Lower leg skin (tissue), 3 donors: ENCODE results near the gene CAMK2A.

Experiments used
- POLR2A ChIP-seq, 2 donors: fragments of 450-650 bp; IDR thresholded peaks; one replicate each; pipeline ENCODE4 v1.6.1; 2016 to 2017; ENCODE audit warnings: antibody characterized with exemption in 2 of 2, mild to moderate bottlenecking in 1 of 2, moderate library complexity in 1 of 2
- TF ChIP-seq, protein P1 (sequence below), 3 donors: fragments of 450-650 bp; IDR thresholded peaks; one replicate each; pipeline ENCODE4 v1.5.1; 2016; ENCODE audit warnings: antibody characterized with exemption in 3 of 3, mild to moderate bottlenecking in 3 of 3, moderate library complexity in 2 of 3

DNA sequence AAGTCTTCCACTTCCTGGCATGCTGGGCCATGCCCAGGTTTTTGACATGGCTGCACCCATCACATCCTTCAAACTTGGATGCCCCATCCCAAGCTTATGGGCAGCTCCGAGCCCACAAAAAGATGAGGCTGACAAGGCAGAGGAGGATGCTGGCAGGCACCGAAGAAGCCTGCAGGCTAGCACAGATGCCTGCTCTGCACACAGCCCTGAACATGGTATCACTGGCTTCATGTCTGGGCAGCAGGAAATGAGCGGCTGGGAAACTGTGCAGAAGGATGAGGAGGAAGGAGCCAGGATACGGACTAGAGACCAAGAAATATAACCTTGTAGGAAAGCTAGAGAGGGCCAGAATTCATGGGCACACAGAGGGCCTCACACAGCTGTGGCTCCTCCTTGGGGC lies 14.8 kb downstream of the CAMK2A start:
- TF ChIP-seq, protein P1, sequence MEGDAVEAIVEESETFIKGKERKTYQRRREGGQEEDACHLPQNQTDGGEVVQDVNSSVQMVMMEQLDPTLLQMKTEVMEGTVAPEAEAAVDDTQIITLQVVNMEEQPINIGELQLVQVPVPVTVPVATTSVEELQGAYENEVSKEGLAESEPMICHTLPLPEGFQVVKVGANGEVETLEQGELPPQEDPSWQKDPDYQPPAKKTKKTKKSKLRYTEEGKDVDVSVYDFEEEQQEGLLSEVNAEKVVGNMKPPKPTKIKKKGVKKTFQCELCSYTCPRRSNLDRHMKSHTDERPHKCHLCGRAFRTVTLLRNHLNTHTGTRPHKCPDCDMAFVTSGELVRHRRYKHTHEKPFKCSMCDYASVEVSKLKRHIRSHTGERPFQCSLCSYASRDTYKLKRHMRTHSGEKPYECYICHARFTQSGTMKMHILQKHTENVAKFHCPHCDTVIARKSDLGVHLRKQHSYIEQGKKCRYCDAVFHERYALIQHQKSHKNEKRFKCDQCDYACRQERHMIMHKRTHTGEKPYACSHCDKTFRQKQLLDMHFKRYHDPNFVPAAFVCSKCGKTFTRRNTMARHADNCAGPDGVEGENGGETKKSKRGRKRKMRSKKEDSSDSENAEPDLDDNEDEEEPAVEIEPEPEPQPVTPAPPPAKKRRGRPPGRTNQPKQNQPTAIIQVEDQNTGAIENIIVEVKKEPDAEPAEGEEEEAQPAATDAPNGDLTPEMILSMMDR (IDR thresholded peaks at IDR 0.05), result no peak
- no peak for TF ChIP-seq POLR2A (IDR thresholded peaks at IDR 0.05)
